ENCODE data around the gene REEP1.

DNA sequence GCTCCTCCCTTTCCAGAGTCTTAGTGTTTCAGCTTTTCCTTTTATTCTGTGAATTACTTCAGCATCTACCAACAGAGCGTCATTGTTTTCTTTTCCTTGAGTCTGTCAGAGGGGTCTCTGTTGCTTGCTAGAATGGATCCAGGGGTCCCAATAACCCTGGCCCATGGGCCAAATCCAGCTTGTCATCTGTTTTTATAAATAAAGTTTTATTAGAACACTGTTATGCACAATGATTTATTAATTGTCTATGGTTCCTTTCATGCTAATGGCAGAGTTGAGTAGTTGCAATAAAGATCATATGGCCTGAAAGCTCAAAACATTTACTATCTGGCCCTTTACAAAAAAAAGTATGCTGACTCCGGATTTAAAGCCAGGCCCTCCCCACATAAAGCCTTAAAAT lies 79.3 kb downstream of the REEP1 start:
- TF ChIP-seq CTCF (conservative IDR thresholded peaks at IDR 0.05; ENCODE audit: low read depth, low read length) (no peak), RCOR1 (IDR thresholded peaks at IDR 0.05; ENCODE audit: insufficient replicate concordance, low read length) (no peak), NFE2L2 (IDR thresholded peaks at IDR 0.05; ENCODE audit: low read depth, low read length) (no peak), FOS (IDR thresholded peaks at IDR 0.05; ENCODE audit: low read depth, low read length) (no peak), CEBPB (IDR thresholded peaks at IDR 0.05; ENCODE audit: low read depth, low read length) (no peak), POLR2A (IDR thresholded peaks at IDR 0.05; ENCODE audit: low read depth, low read length) (no peak), RAD21 (IDR thresholded peaks at IDR 0.05; ENCODE audit: low read length) (no peak), MXI1 (IDR thresholded peaks at IDR 0.05; ENCODE audit: borderline replicate concordance, low read depth, low read length) (no peak), RFX5 (IDR thresholded peaks at IDR 0.05; ENCODE audit: low read depth, low read length) (no peak), MAZ (IDR thresholded peaks at IDR 0.05; ENCODE audit: borderline replicate concordance, low read depth, low read length) (no peak), BHLHE40 (IDR thresholded peaks at IDR 0.05; ENCODE audit: low read depth, low read length) (no peak), CHD1 (IDR thresholded peaks at IDR 0.05; ENCODE audit: low read depth, low read length) (no peak)
- TF ChIP-seq, protein P1, sequence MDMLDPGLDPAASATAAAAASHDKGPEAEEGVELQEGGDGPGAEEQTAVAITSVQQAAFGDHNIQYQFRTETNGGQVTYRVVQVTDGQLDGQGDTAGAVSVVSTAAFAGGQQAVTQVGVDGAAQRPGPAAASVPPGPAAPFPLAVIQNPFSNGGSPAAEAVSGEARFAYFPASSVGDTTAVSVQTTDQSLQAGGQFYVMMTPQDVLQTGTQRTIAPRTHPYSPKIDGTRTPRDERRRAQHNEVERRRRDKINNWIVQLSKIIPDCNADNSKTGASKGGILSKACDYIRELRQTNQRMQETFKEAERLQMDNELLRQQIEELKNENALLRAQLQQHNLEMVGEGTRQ (IDR thresholded peaks at IDR 0.05; ENCODE audit: low read depth, low read length), result no peak
- TF ChIP-seq, protein P2, sequence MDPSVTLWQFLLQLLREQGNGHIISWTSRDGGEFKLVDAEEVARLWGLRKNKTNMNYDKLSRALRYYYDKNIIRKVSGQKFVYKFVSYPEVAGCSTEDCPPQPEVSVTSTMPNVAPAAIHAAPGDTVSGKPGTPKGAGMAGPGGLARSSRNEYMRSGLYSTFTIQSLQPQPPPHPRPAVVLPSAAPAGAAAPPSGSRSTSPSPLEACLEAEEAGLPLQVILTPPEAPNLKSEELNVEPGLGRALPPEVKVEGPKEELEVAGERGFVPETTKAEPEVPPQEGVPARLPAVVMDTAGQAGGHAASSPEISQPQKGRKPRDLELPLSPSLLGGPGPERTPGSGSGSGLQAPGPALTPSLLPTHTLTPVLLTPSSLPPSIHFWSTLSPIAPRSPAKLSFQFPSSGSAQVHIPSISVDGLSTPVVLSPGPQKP (IDR thresholded peaks at IDR 0.05; ENCODE audit: borderline replicate concordance, low read depth, low read length), result no peak

Measured in IMR-90 (cell line).